IPS-15b (cell line): ENCODE measurements around the gene CALD1.

Source experiments
- H3K27me3 ChIP-seq: one replicate; pipeline ENCODE4 v1.6.1; 2013; ENCODE audit warnings: low read length; ENCODE audit not compliant: control insufficient read depth, insufficient read depth
- H3K36me3 ChIP-seq: one replicate; pipeline ENCODE4 v1.6.1; 2013; ENCODE audit warnings: low read length; ENCODE audit not compliant: control insufficient read depth, insufficient read depth
- H3K4me1 ChIP-seq: one replicate; pipeline ENCODE4 v1.6.1; 2013; ENCODE audit warnings: mild to moderate bottlenecking, low read length; ENCODE audit not compliant: control insufficient read depth, insufficient read depth
- H3K4me3 ChIP-seq: one replicate; pipeline ENCODE4 v1.5.1; 2013; ENCODE audit warnings: low read depth, low read length
- H3K9ac ChIP-seq: one replicate; pipeline ENCODE4 v1.6.1; 2013; ENCODE audit warnings: low read depth, mild to moderate bottlenecking, low read length
- H3K9me3 ChIP-seq: one replicate; pipeline ENCODE4 v1.6.1; 2013; ENCODE audit warnings: mild to moderate bottlenecking, low read length; ENCODE audit not compliant: control insufficient read depth, insufficient read depth

Gene CALD1

GRCh38 chr7:134941952-134942351 is 162.5 kb downstream of the CALD1 start:
- Histone ChIP-seq H3K36me3 (no peaks in the 10 kb centered on the region), H3K27me3 (no peaks in the 10 kb centered on the region), H3K4me1 (no peaks in the 10 kb centered on the region), H3K9me3 (no peaks in the 10 kb centered on the region), H3K4me3 (no peak overlapping the region), H3K9ac (no peak overlapping the region)

- Histone ChIP-seq H3K4me3 (no peak overlapping the region), H3K36me3 (no peaks in the 10 kb centered on the region), H3K4me1 (no peaks in the 10 kb centered on the region), H3K9me3 (no peaks in the 10 kb centered on the region), H3K9ac (no peak overlapping the region), H3K27me3 (no peaks in the 10 kb centered on the region)
Measured at GRCh38 chr7:134942690-134943466, 163.4 kb downstream of the CALD1 start.

GRCh38 chr7:134943785-134944400 is 164.5 kb downstream of the CALD1 start:
- H3K36me3 ChIP-seq: no peaks in the 10 kb centered on the region

GRCh38 chr7:134945691-134946090 is 166.3 kb downstream of the CALD1 start:
- Histone ChIP-seq H3K27me3 (no peaks in the 10 kb centered on the region), H3K4me3 (no peak overlapping the region), H3K36me3 (peaks cover 5% of the 10 kb centered on the region), H3K9ac (no peak overlapping the region), H3K4me1 (no peaks in the 10 kb centered on the region), H3K9me3 (no peaks in the 10 kb centered on the region)

More at GRCh38 chr7:134943785-134944400, 164.5 kb downstream of the CALD1 start:
- no peak overlapping the region for H3K9ac ChIP-seq
- H3K27me3 ChIP-seq: no peaks in the 10 kb centered on the region
- no peaks in the 10 kb centered on the region for H3K4me1 ChIP-seq
- H3K4me3 ChIP-seq: no peak overlapping the region
- no peaks in the 10 kb centered on the region for H3K9me3 ChIP-seq

GRCh38 chr7:134946260-134946659 is 166.8 kb downstream of the CALD1 start:
- Histone ChIP-seq H3K36me3 (peaks cover 11% of the 10 kb centered on the region), H3K27me3 (no peaks in the 10 kb centered on the region), H3K4me3 (no peak overlapping the region), H3K9me3 (no peaks in the 10 kb centered on the region), H3K4me1 (no peaks in the 10 kb centered on the region), H3K9ac (no peak overlapping the region)

- H3K27me3 ChIP-seq: no peaks in the 10 kb centered on the region
- no peak overlapping the region for H3K4me3 ChIP-seq
- H3K36me3 ChIP-seq: peaks cover 15% of the 10 kb centered on the region
- H3K9me3 ChIP-seq: no peaks in the 10 kb centered on the region
- no peak overlapping the region for H3K9ac ChIP-seq
- no peaks in the 10 kb centered on the region for H3K4me1 ChIP-seq
Measured at GRCh38 chr7:134947329-134947728, 167.9 kb downstream of the CALD1 start.

GRCh38 chr7:134947831-134948230 is 168.4 kb downstream of the CALD1 start:
- Histone ChIP-seq H3K27me3 (no peaks in the 10 kb centered on the region), H3K36me3 (peaks cover 15% of the 10 kb centered on the region), H3K4me1 (no peaks in the 10 kb centered on the region), H3K9me3 (no peaks in the 10 kb centered on the region), H3K9ac (no peak overlapping the region), H3K4me3 (no peak overlapping the region)

- H3K4me1 ChIP-seq: no peaks in the 10 kb centered on the region
- no peak overlapping the region for H3K4me3 ChIP-seq
- H3K9me3 ChIP-seq: no peaks in the 10 kb centered on the region
- no peaks in the 10 kb centered on the region for H3K27me3 ChIP-seq
- H3K9ac ChIP-seq: no peak overlapping the region
- peaks cover 15% of the 10 kb centered on the region for H3K36me3 ChIP-seq
Measured at GRCh38 chr7:134948246-134948645, 168.8 kb downstream of the CALD1 start.

- Histone ChIP-seq H3K27me3 (no peaks in the 10 kb centered on the region), H3K4me3 (no peak overlapping the region), H3K4me1 (no peaks in the 10 kb centered on the region), H3K9me3 (no peaks in the 10 kb centered on the region), H3K36me3 (peaks cover 15% of the 10 kb centered on the region), H3K9ac (no peak overlapping the region)
Measured at GRCh38 chr7:134948736-134949135, 169.3 kb downstream of the CALD1 start.

GRCh38 chr7:134949171-134949570 is 169.7 kb downstream of the CALD1 start:
- no peaks in the 10 kb centered on the region for H3K4me1 ChIP-seq
- H3K9ac ChIP-seq: no peak overlapping the region
- no peaks in the 10 kb centered on the region for H3K27me3 ChIP-seq
- no peak overlapping the region for H3K4me3 ChIP-seq
- peaks cover 15% of the 10 kb centered on the region for H3K36me3 ChIP-seq
- no peaks in the 10 kb centered on the region for H3K9me3 ChIP-seq

- no peaks in the 10 kb centered on the region for H3K9me3 ChIP-seq
- H3K4me1 ChIP-seq: no peaks in the 10 kb centered on the region
- no peak overlapping the region for H3K9ac ChIP-seq
- no peak overlapping the region for H3K4me3 ChIP-seq
- no peaks in the 10 kb centered on the region for H3K27me3 ChIP-seq
- peaks cover 15% of the 10 kb centered on the region for H3K36me3 ChIP-seq
Measured at GRCh38 chr7:134954197-134955082, 175.0 kb downstream of the CALD1 start.
